ENCODE results near the gene RNF217.

DNA sequence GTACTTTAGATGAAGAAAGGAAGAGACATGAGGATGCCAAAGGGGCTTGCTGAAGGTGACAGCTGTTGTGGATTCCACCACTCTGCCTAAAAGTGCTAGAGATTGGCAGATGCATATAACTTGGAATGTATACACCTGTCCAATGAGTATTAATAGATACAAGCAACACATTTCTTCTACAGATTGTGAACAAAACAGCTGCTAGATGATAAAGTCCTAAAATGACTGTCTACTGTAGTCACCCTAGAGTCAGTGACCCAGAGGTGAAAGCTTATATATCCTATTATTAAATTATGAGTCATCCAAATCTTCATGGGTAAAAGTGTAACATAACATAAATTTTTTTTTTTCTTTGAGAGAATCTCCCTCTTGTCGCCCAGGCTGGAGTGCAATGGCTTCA lies 5.2 kb downstream of the RNF217 start:
- TF ChIP-seq, protein P1, sequence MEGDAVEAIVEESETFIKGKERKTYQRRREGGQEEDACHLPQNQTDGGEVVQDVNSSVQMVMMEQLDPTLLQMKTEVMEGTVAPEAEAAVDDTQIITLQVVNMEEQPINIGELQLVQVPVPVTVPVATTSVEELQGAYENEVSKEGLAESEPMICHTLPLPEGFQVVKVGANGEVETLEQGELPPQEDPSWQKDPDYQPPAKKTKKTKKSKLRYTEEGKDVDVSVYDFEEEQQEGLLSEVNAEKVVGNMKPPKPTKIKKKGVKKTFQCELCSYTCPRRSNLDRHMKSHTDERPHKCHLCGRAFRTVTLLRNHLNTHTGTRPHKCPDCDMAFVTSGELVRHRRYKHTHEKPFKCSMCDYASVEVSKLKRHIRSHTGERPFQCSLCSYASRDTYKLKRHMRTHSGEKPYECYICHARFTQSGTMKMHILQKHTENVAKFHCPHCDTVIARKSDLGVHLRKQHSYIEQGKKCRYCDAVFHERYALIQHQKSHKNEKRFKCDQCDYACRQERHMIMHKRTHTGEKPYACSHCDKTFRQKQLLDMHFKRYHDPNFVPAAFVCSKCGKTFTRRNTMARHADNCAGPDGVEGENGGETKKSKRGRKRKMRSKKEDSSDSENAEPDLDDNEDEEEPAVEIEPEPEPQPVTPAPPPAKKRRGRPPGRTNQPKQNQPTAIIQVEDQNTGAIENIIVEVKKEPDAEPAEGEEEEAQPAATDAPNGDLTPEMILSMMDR (optimal IDR thresholded peaks at IDR 0.05 in 1 of 3, IDR thresholded peaks at IDR 0.05 in 1 of 3, conservative IDR thresholded peaks at IDR 0.05 in 1 of 3; ENCODE audit: extremely low read depth in 1 of 3, insufficient read depth in 2 of 3, low read length in 3 of 3): no peak
- no peak for TF ChIP-seq EZH2 (IDR thresholded peaks at IDR 0.05; ENCODE audit: low read length)
